Measurements from ENCODE around the gene BUB3. TPM values are rescaled to one million over a fixed set of nuclear protein-coding genes. Genes with fewer than 3 reads are reported as not detected.

Gene BUB3
- total RNA-seq, 1 donor from 2014 or later = 12.2 TPM

DNA sequence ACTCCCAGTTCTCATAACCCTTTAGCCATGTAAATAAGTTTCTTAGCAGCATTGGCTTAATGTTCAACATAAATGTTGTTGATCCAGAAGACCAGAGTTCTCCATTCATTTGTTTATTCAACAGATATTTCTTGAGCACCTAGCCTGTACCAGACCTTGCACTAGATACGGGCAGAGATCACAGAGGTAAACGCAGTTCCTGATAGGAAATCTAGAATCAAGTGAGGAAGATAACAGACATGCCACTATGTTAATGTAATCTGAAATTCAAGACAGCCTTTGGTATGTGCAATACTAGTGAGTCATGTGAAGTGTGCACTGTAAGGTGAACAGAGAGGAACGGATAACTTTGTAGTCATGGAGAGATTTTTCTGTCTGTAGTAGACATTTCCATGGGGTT is 3.0 kb downstream of the BUB3 start:
- DNase-seq (ENCODE audit: low spot score in 2 of 2) = no peak
- TF ChIP-seq, protein P1, sequence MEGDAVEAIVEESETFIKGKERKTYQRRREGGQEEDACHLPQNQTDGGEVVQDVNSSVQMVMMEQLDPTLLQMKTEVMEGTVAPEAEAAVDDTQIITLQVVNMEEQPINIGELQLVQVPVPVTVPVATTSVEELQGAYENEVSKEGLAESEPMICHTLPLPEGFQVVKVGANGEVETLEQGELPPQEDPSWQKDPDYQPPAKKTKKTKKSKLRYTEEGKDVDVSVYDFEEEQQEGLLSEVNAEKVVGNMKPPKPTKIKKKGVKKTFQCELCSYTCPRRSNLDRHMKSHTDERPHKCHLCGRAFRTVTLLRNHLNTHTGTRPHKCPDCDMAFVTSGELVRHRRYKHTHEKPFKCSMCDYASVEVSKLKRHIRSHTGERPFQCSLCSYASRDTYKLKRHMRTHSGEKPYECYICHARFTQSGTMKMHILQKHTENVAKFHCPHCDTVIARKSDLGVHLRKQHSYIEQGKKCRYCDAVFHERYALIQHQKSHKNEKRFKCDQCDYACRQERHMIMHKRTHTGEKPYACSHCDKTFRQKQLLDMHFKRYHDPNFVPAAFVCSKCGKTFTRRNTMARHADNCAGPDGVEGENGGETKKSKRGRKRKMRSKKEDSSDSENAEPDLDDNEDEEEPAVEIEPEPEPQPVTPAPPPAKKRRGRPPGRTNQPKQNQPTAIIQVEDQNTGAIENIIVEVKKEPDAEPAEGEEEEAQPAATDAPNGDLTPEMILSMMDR (IDR thresholded peaks at IDR 0.05) = no peak
- H3K36me3 ChIP-seq = peaks cover 22 to 28% of the 10 kb centered on the region in 2 donors
- H3K4me1 ChIP-seq = peaks cover 0 to 10% of the 10 kb centered on the region in 2 donors
- no peaks in the 10 kb centered on the region for H3K27me3 ChIP-seq
- no peaks in the 10 kb centered on the region for H3K9me3 ChIP-seq
- intact Hi-C loops (cut with DNase I) = loop anchor here (10.0 kb wide), 2 partner anchors 1258 to 1588 kb away; partner anchors contain the start of genes FAM53B and OAT
- H3K27ac ChIP-seq = no peak overlapping the region
- H3K4me3 ChIP-seq = no peak overlapping the region

DNA sequence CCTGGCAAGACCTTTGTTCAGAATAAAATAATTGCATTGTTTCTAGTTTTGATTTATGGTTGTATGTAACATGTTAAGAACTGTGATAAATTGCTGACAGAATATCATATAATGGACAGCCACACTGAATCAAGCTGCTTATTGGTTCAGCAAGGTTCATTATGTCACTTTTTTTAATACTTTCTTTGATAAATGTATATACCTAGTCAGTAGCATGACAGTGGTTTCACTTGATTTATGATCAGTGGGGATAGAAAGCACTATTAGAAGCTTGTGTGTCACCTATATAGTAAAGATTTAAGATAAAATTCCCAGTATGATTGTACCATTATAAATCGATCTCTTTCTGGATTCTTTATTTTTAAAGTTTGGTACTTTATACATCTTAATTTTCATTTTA is 4.5 kb downstream of the BUB3 start:
- Histone ChIP-seq H3K27ac (no peak overlapping the region), H3K4me3 (no peak overlapping the region), H3K4me1 (peaks cover 0 to 10% of the 10 kb centered on the region in 2 donors), H3K9me3 (no peaks in the 10 kb centered on the region), H3K27me3 (no peaks in the 10 kb centered on the region), H3K36me3 (peaks cover 33 to 42% of the 10 kb centered on the region in 2 donors)
- intact Hi-C loops (cut with DNase I) = loop anchor here (10.0 kb wide), 2 partner anchors 1256 to 1586 kb away; partner anchors contain the start of genes FAM53B and OAT
- TF ChIP-seq, protein P1 (IDR thresholded peaks at IDR 0.05) = no peak
- no peak for DNase-seq (ENCODE audit: low spot score in 2 of 2)

DNA sequence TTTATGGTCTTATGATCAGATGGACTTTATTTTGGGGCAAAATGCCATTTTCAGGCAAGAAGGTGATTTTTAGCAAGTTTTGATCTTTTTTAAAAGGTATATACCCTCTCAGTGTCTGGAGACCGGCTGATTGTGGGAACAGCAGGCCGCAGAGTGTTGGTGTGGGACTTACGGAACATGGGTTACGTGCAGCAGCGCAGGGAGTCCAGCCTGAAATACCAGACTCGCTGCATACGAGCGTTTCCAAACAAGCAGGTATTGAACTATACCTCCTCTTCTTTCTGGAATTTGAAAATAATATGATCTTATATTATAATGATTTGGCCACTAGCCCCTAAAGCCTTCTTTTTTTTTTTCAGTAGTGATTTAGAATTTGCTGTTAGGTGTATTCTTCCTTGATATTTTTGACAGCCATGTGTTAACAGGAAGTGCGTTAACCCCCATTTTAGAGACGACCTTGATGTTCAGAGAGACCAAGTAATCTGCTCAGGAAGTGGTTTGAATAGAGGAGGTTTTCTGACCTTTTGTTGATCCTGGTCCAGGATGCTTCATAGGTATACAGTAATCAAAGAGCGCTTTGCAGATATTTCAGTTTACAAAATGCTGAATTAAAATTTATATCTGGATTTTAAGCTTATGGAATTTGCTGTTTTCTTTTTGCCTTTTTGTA is 6.2 kb downstream of the BUB3 start:
- H3K36me3 ChIP-seq = peaks cover 48 to 60% of the 10 kb centered on the region in 2 donors
- TF ChIP-seq, protein P1 (IDR thresholded peaks at IDR 0.05) = no peak

DNA sequence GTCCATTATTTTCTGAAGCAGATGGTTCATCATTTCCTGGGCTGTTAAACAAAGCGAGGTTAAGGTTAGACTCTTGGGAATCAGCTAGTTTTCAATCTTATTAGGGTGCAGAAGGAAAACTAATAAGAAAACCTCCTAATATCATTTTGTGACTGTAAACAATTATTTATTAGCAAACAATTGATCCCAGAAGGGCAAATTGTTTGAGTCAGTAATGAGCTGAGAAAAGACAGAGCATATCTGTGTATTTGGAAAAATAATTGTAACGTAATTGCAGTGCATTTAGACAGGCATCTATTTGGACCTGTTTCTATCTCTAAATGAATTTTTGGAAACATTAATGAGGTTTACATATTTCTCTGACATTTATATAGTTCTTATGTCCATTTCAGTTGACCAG is 10.1 kb downstream of the BUB3 start:
- TF ChIP-seq, protein P1 (IDR thresholded peaks at IDR 0.05) = no peak
- DNase-seq (ENCODE audit: low spot score in 2 of 2) = no peak
- no peak overlapping the region for H3K27ac ChIP-seq
- intact Hi-C loops (cut with DNase I) = no loop called here
- no peak overlapping the region for H3K4me3 ChIP-seq
- no peaks in the 10 kb centered on the region for H3K9me3 ChIP-seq
- no peaks in the 10 kb centered on the region for H3K27me3 ChIP-seq
- H3K36me3 ChIP-seq = peaks cover 55 to 72% of the 10 kb centered on the region in 2 donors
- H3K4me1 ChIP-seq = no peaks in the 10 kb centered on the region

More for the DNA sequence above, 6.2 kb downstream of the BUB3 start:
- H3K9me3 ChIP-seq = no peaks in the 10 kb centered on the region
- intact Hi-C loops (cut with DNase I) = no loop called here
- no peak overlapping the region for H3K4me3 ChIP-seq
- no peak for DNase-seq (ENCODE audit: low spot score in 2 of 2)
- H3K4me1 ChIP-seq = peaks cover 0 to 5% of the 10 kb centered on the region in 2 donors
- no peak overlapping the region for H3K27ac ChIP-seq
- no peaks in the 10 kb centered on the region for H3K27me3 ChIP-seq

DNA sequence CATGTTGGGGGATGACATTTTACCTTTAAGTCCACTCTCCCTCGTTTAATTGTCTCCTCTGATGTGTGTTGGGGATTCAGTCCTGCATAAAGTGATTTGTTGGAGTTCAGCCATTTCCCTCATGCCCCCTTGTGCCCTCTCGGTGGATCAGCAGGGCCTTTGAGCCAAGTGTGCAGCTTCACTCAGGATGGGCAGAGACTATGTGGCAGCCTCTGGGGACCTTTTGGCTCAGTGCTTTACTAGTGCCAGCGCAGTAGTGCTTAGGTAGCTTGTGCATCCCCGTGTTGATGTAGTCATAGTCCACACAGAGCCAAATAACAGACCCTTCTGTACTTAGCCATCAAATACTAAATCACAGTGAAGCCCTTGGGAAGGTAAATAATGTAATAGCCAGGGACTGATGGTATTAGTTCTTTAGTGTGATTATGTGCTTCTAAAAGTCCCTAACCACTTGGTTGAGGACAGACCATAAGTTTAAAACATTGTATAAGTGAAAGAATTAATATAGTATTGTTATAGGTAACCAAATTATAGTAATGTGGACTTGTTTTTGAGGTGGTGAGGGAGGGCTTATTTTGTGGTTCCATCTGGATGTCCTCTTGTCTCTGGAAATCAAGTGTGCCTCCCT is 11.4 kb downstream of the BUB3 start:
- no peaks in the 10 kb centered on the region for H3K9me3 ChIP-seq
- H3K4me3 ChIP-seq = no peak overlapping the region
- TF ChIP-seq, protein P1 (IDR thresholded peaks at IDR 0.05) = no peak
- no peak for DNase-seq (ENCODE audit: low spot score in 2 of 2)
- H3K27me3 ChIP-seq = no peaks in the 10 kb centered on the region
- intact Hi-C loops (cut with DNase I) = no loop called here
- H3K4me1 ChIP-seq = no peaks in the 10 kb centered on the region
- H3K27ac ChIP-seq = no peak overlapping the region
- peaks cover 55 to 70% of the 10 kb centered on the region in 2 donors for H3K36me3 ChIP-seq
